ENCODE data around the gene PATL2.

- TF ChIP-seq, protein P1, sequence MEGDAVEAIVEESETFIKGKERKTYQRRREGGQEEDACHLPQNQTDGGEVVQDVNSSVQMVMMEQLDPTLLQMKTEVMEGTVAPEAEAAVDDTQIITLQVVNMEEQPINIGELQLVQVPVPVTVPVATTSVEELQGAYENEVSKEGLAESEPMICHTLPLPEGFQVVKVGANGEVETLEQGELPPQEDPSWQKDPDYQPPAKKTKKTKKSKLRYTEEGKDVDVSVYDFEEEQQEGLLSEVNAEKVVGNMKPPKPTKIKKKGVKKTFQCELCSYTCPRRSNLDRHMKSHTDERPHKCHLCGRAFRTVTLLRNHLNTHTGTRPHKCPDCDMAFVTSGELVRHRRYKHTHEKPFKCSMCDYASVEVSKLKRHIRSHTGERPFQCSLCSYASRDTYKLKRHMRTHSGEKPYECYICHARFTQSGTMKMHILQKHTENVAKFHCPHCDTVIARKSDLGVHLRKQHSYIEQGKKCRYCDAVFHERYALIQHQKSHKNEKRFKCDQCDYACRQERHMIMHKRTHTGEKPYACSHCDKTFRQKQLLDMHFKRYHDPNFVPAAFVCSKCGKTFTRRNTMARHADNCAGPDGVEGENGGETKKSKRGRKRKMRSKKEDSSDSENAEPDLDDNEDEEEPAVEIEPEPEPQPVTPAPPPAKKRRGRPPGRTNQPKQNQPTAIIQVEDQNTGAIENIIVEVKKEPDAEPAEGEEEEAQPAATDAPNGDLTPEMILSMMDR (IDR thresholded peaks at IDR 0.05; ENCODE audit: low read length): no peak
- TF ChIP-seq EZH2 (IDR thresholded peaks at IDR 0.05; ENCODE audit: borderline replicate concordance, low read length): no peak
Measured at GRCh38 chr15:44726136-44726535, 15.0 kb upstream of the PATL2 start.
